H9 (cell line): ENCODE measurements around the gene DHRS1. TPM values are rescaled to one million over a fixed set of nuclear protein-coding genes. Genes with fewer than 3 reads are reported as not detected.

Experiments used
- DNase-seq: peaks from one replicate; pipeline ENCODE4 v3.0.0-alpha.2; 2017
- H2AFZ ChIP-seq: one replicate; pipeline ENCODE4 v1.6.1; 2013; ENCODE audit warnings: mild to moderate bottlenecking, low read length, control low read depth, moderate library complexity
- H2AK5ac ChIP-seq: 2 replicates; pipeline ENCODE4 v1.6.1; 2013; ENCODE audit warnings: low read length, control low read depth, mixed read lengths; ENCODE audit not compliant: insufficient read length
- H2BK120ac ChIP-seq: one replicate; pipeline ENCODE4 v1.6.1; 2013; ENCODE audit warnings: low read depth, mild to moderate bottlenecking, low read length, control low read depth, inconsistent platforms; ENCODE audit not compliant: poor library complexity, severe bottlenecking
- H2BK12ac ChIP-seq: 2 replicates; pipeline ENCODE4 v1.6.1; 2013; ENCODE audit warnings: low read length, control low read depth, mixed read lengths, low read depth; ENCODE audit not compliant: insufficient read length
- H2BK15ac ChIP-seq: 2 replicates; pipeline ENCODE4 v1.6.1; 2013; ENCODE audit warnings: low read depth, low read length, control low read depth
- H2BK20ac ChIP-seq: one replicate; pipeline ENCODE4 v1.6.1; 2013; ENCODE audit warnings: low read depth, mild to moderate bottlenecking, low read length, control low read depth, inconsistent platforms; ENCODE audit not compliant: poor library complexity, severe bottlenecking
- H2BK5ac ChIP-seq: 2 replicates; pipeline ENCODE4 v1.6.1; 2013; ENCODE audit warnings: low read length, control low read depth, mixed read lengths; ENCODE audit not compliant: insufficient read length
- H3K14ac ChIP-seq: 2 replicates; pipeline ENCODE4 v1.6.1; 2013; ENCODE audit warnings: low read length, control low read depth; ENCODE audit not compliant: insufficient read depth
- H3K18ac ChIP-seq: 2 replicates; pipeline ENCODE4 v1.6.1; 2013; ENCODE audit warnings: low read depth, mild to moderate bottlenecking, mixed read lengths, low read length, control low read depth; ENCODE audit not compliant: insufficient read length
- H3K23ac ChIP-seq: 2 replicates; pipeline ENCODE4 v1.6.1; 2013; ENCODE audit warnings: low read length, control low read depth, mixed read lengths, low read depth; ENCODE audit not compliant: insufficient read length
- H3K23me2 ChIP-seq: 2 replicates; pipeline ENCODE4 v1.6.1; 2013; ENCODE audit warnings: low read depth, mild to moderate bottlenecking, mixed read lengths, low read length, control low read depth; ENCODE audit not compliant: insufficient read length, poor library complexity, severe bottlenecking
- H3K27ac ChIP-seq: 2 replicates; pipeline ENCODE4 v1.5.1; 2013; ENCODE audit warnings: low read length, control low read depth, mixed read lengths, low read depth; ENCODE audit not compliant: insufficient read length
- H3K27me3 ChIP-seq: 2 replicates; pipeline ENCODE4 v1.6.1; 2013; ENCODE audit warnings: low read length, control low read depth, inconsistent platforms; ENCODE audit not compliant: insufficient read depth
- H3K4ac ChIP-seq: 2 replicates; pipeline ENCODE4 v1.6.1; 2013; ENCODE audit warnings: low read depth, mild to moderate bottlenecking, control low read depth, inconsistent platforms, low read length, moderate library complexity
- H3K4me1 ChIP-seq: 2 replicates; pipeline ENCODE4 v1.6.1; 2013; ENCODE audit warnings: low read length, control low read depth, inconsistent platforms; ENCODE audit not compliant: insufficient read depth
- H3K4me2 ChIP-seq: 2 replicates; pipeline ENCODE4 v1.6.1; 2013; ENCODE audit warnings: low read length, control low read depth, mixed read lengths; ENCODE audit not compliant: insufficient read length, insufficient read depth
- H3K56ac ChIP-seq: 2 replicates; pipeline ENCODE4 v1.6.1; 2013; ENCODE audit warnings: low read depth, mild to moderate bottlenecking, mixed read lengths, low read length, control low read depth; ENCODE audit not compliant: insufficient read length
- H3K79me1 ChIP-seq: 2 replicates; pipeline ENCODE4 v1.6.1; 2013; ENCODE audit warnings: low read depth, mild to moderate bottlenecking, moderate library complexity, low read length, control low read depth, inconsistent platforms; ENCODE audit not compliant: insufficient read depth, poor library complexity, severe bottlenecking
- H3K79me2 ChIP-seq: 2 replicates; pipeline ENCODE4 v1.6.1; 2013; ENCODE audit warnings: low read length, control low read depth, inconsistent platforms; ENCODE audit not compliant: insufficient read depth
- H3K9ac ChIP-seq: 2 replicates; pipeline ENCODE4 v1.6.1; 2013; ENCODE audit warnings: low read length, control low read depth, mixed read lengths; ENCODE audit not compliant: insufficient read length; ENCODE audit errors: extremely low read depth
- H3K9me3 ChIP-seq: one replicate; pipeline ENCODE4 v1.6.1; 2013; ENCODE audit warnings: low read depth, low read length, inconsistent platforms; ENCODE audit not compliant: control insufficient read depth
- H3T11ph ChIP-seq: one replicate; pipeline ENCODE4 v1.6.1; 2013; ENCODE audit warnings: mild to moderate bottlenecking, low read length, control low read depth, inconsistent platforms
- H4K20me1 ChIP-seq: one replicate; pipeline ENCODE4 v1.6.1; 2013; ENCODE audit not compliant: control insufficient read depth, insufficient read length, insufficient read depth
- H4K5ac ChIP-seq: 2 replicates; pipeline ENCODE4 v1.6.1; 2013; ENCODE audit warnings: low read depth, mild to moderate bottlenecking, mixed read lengths, low read length, control low read depth; ENCODE audit not compliant: insufficient read length
- H4K8ac ChIP-seq: replicated peaks from 2 replicates; pipeline ENCODE4 v1.6.1; 2013; ENCODE audit warnings: low read length, control low read depth, mixed read lengths, low read depth; ENCODE audit not compliant: insufficient read length
- H4K91ac ChIP-seq: 2 replicates; pipeline ENCODE4 v1.6.1; 2013; ENCODE audit warnings: low read depth, mild to moderate bottlenecking, moderate library complexity, mixed read lengths, low read length, control low read depth; ENCODE audit not compliant: insufficient read length
- H3K27ac Mint-ChIP-seq, 3 experiments: 2 replicates in 2 of 3; 3 replicates in 1 of 3; pipeline ENCODE4 v1.8.0; 2020 to 2021; ENCODE audit warnings: mixed read lengths in 3 of 3, mild to moderate bottlenecking in 1 of 3, moderate library complexity in 1 of 3
- H3K27me3 Mint-ChIP-seq: 2 replicates; pipeline ENCODE4 v1.8.0; 2021; ENCODE audit warnings: low read depth, mild to moderate bottlenecking, moderate library complexity, mixed read lengths
- H3K36me3 Mint-ChIP-seq, 3 experiments: 2 replicates in 2 of 3; 3 replicates in 1 of 3; pipeline ENCODE4 v1.8.0; 2020 to 2021; ENCODE audit warnings: low read depth in 3 of 3, mixed read lengths in 3 of 3; ENCODE audit not compliant: insufficient read depth in 1 of 3
- H3K4me1 Mint-ChIP-seq, 2 experiments: 2 replicates each; pipeline ENCODE4 v1.8.0; 2020; ENCODE audit warnings: mixed read lengths in 2 of 2
- H3K4me3 Mint-ChIP-seq, 2 experiments: 2 replicates in 1 of 2; 3 replicates in 1 of 2; pipeline ENCODE4 v1.8.0; 2020 to 2021; ENCODE audit warnings: mild to moderate bottlenecking in 2 of 2, mixed read lengths in 2 of 2, moderate library complexity in 1 of 2
- H3K9me3 Mint-ChIP-seq, 2 experiments: 2 replicates in 1 of 2; 3 replicates in 1 of 2; pipeline ENCODE4 v1.8.0; 2020; ENCODE audit warnings: mild to moderate bottlenecking in 2 of 2, mixed read lengths in 2 of 2, moderate library complexity in 1 of 2
- CTCF ChIP-seq: fragments of 200-600 bp; sonication (generic); conservative IDR thresholded peaks from 3 replicates; pipeline ENCODE4 v1.8.0; 2021; ENCODE audit warnings: antibody characterized with exemption, mild to moderate bottlenecking
- WGBS: extraction: QIAGEN DNeasy Blood & Tissue Kit; methylation state at CpG from one replicate; pipeline ENCODE4 v1.1.7; 2013; ENCODE audit warnings: missing lambda C conversion rate, low lambda C conversion rate, mixed read lengths; ENCODE audit not compliant: insufficient read length; ENCODE audit errors: extremely low coverage; 5-methylcytosine and 5-hydroxymethylcytosine counted together
- total RNA-seq: library from RNA; stranded (reverse); gene quantifications from 2 replicates; pipeline ENCODE4 v1.2.1, GENCODE V29; 2021

DHRS1 gene
- total RNA-seq, 1 experiment from 2014 or later, result 19.1 TPM

GRCh38 chr14:24298892-24299254, 707 bp downstream of the DHRS1 start:
- Histone ChIP-seq H2BK15ac (no peak overlapping the region), H2BK5ac (no peak overlapping the region), H3K27ac (no peak overlapping the region), H3K14ac (no peak overlapping the region), H3K23me2 (peaks cover 11% of the 10 kb centered on the region), H3K79me1 (peaks cover 3% of the 10 kb centered on the region), H3K4ac (no peak overlapping the region), H2AFZ (no peak overlapping the region), H3K79me2 (peaks cover 4% of the 10 kb centered on the region; the same call in 1 of the 2 replicates), H2AK5ac (no peak overlapping the region), H3K23ac (no peak overlapping the region), H2BK120ac (no peak overlapping the region), H3K18ac (no peak overlapping the region), H2BK12ac (no peak overlapping the region), H2BK20ac (no peak overlapping the region), H4K91ac (no peak overlapping the region), H4K5ac (no peak overlapping the region), H3K56ac (no peak overlapping the region), H3T11ph (no peak overlapping the region), H3K4me1 (peaks cover 4% of the 10 kb centered on the region; the same call in 1 of the 2 replicates), H4K20me1 (no peaks in the 10 kb centered on the region), H3K4me2 (peak overlapping the region; percentile 100), H3K27me3 (no peaks in the 10 kb centered on the region), H3K9me3 (no peaks in the 10 kb centered on the region), H4K8ac (no peak overlapping the region), H3K9ac (peak overlapping the region; percentile 84)
- Mint-ChIP-seq H3K27me3 (no peaks in the 10 kb centered on the region; the same call in 1 of the 2 replicates), H3K4me1 (peaks cover 21 to 22% of the 10 kb centered on the region in 2 experiments), H3K9me3 (no peaks in the 10 kb centered on the region; a peak in 1 of 5 replicates), H3K36me3 (peaks cover 16 to 48% (median 43%) of the 10 kb centered on the region in 3 experiments), H3K27ac (peak overlapping the region in 2 of 3 experiments; percentile 31 to 97; a peak in 3 of 7 replicates), H3K4me3 (peak overlapping the region; percentile 91 to 93)
- WGBS, result no CpG with 5 or more reads among the region's 7 CpGs
- DNase-seq, result peak; percentile 38
- TF ChIP-seq CTCF, result no peak
